Neutrophil (primary cell): ENCODE data around the gene ADAMTS2.

Experiments
- H3K27ac ChIP-seq: fragments of 200-600 bp; sonication (generic); 2 replicates; pipeline ENCODE4 v1.5.1; 2016; ENCODE audit warnings: mild to moderate bottlenecking, moderate library complexity
- H3K27me3 ChIP-seq: fragments of 200-600 bp; sonication (generic); 2 replicates; pipeline ENCODE4 v1.6.0; 2016; ENCODE audit warnings: mild to moderate bottlenecking
- H3K36me3 ChIP-seq: fragments of 200-600 bp; sonication (generic); 2 replicates; pipeline ENCODE4 v1.5.1; 2017
- H3K4me1 ChIP-seq, 2 experiments: fragments of 200-600 bp in 1 of 2; sonication (generic) in 1 of 2; 1 replicate in 1 of 2; 2 replicates in 1 of 2; pipeline versions ENCODE4 v1.5.1 to v1.6.1; 2013 to 2016; ENCODE audit warnings: low read depth in 1 of 2, low read length in 1 of 2, mild to moderate bottlenecking in 1 of 2, moderate library complexity in 1 of 2; ENCODE audit not compliant: control insufficient read depth in 1 of 2, insufficient read depth in 1 of 2
- H3K4me3 ChIP-seq, 2 experiments: fragments of 200-600 bp in 1 of 2; sonication (generic) in 1 of 2; 1 replicate in 1 of 2; 2 replicates in 1 of 2; pipeline ENCODE4 v1.5.1; 2013 to 2016; ENCODE audit warnings: low read depth in 1 of 2, low read length in 1 of 2, mild to moderate bottlenecking in 1 of 2, moderate library complexity in 1 of 2
- H3K9me3 ChIP-seq: fragments of 200-600 bp; sonication (generic); 2 replicates; pipeline ENCODE4 v1.5.1; 2016
- TF ChIP-seq, protein P1 (sequence below): fragments of 200-600 bp; sonication (generic); IDR thresholded peaks from 2 replicates; pipeline ENCODE4 v1.5.1; 2016; ENCODE audit warnings: antibody characterized with exemption

The ADAMTS2 gene

GRCh38 chr5:179241175-179241574, 104.1 kb downstream of the ADAMTS2 start:
- H3K4me3 ChIP-seq: no peak overlapping the region
- no peak overlapping the region for H3K27ac ChIP-seq
- no peaks in the 10 kb centered on the region for H3K4me1 ChIP-seq
- no peaks in the 10 kb centered on the region for H3K9me3 ChIP-seq
- H3K27me3 ChIP-seq: no peaks in the 10 kb centered on the region
- TF ChIP-seq, protein P1, sequence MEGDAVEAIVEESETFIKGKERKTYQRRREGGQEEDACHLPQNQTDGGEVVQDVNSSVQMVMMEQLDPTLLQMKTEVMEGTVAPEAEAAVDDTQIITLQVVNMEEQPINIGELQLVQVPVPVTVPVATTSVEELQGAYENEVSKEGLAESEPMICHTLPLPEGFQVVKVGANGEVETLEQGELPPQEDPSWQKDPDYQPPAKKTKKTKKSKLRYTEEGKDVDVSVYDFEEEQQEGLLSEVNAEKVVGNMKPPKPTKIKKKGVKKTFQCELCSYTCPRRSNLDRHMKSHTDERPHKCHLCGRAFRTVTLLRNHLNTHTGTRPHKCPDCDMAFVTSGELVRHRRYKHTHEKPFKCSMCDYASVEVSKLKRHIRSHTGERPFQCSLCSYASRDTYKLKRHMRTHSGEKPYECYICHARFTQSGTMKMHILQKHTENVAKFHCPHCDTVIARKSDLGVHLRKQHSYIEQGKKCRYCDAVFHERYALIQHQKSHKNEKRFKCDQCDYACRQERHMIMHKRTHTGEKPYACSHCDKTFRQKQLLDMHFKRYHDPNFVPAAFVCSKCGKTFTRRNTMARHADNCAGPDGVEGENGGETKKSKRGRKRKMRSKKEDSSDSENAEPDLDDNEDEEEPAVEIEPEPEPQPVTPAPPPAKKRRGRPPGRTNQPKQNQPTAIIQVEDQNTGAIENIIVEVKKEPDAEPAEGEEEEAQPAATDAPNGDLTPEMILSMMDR: no peak
- H3K36me3 ChIP-seq: no peaks in the 10 kb centered on the region

DNA sequence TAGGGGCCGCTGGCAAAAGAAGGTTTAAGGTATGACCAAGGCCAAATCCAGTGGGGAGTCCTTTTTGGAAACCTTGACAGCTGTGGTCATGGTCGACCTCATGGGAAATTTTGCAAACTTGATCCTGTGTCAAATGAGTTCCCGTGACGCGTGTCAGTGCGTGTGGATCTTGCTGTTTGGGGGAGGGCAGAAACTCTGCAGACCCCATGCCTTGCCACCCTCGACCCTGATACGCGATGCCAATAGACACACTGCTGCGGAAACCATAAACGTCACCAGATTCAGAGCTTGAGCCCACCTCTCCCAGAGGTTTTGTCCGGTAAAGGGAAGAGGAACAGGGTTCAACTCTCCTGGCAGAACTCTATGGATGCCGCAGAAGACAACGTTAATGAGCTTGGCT, 104.7 kb downstream of the ADAMTS2 start:
- no peaks in the 10 kb centered on the region for H3K27me3 ChIP-seq
- no peaks in the 10 kb centered on the region for H3K36me3 ChIP-seq
- no peak overlapping the region for H3K27ac ChIP-seq
- H3K4me1 ChIP-seq: no peaks in the 10 kb centered on the region
- no peaks in the 10 kb centered on the region for H3K9me3 ChIP-seq
- no peak overlapping the region for H3K4me3 ChIP-seq
- TF ChIP-seq, protein P1: no peak

- Histone ChIP-seq H3K27ac (no peak overlapping the region), H3K4me3 (no peak overlapping the region), H3K9me3 (no peaks in the 10 kb centered on the region), H3K36me3 (no peaks in the 10 kb centered on the region), H3K27me3 (no peaks in the 10 kb centered on the region), H3K4me1 (no peaks in the 10 kb centered on the region)
- TF ChIP-seq, protein P1: no peak
These were observed 105.8 kb downstream of the ADAMTS2 start for GRCh38 chr5:179239256-179240135.

- no peaks in the 10 kb centered on the region for H3K9me3 ChIP-seq
- H3K4me3 ChIP-seq: no peak overlapping the region
- no peak overlapping the region for H3K27ac ChIP-seq
- TF ChIP-seq, protein P1: no peak
- no peaks in the 10 kb centered on the region for H3K27me3 ChIP-seq
- no peaks in the 10 kb centered on the region for H3K36me3 ChIP-seq
- H3K4me1 ChIP-seq: no peaks in the 10 kb centered on the region
These were observed 106.7 kb downstream of the ADAMTS2 start for GRCh38 chr5:179238628-179238970.

GRCh38 chr5:179237770-179238627, 107.3 kb downstream of the ADAMTS2 start:
- H3K36me3 ChIP-seq: no peaks in the 10 kb centered on the region
- no peaks in the 10 kb centered on the region for H3K27me3 ChIP-seq
- H3K4me1 ChIP-seq: no peaks in the 10 kb centered on the region
- H3K27ac ChIP-seq: no peak overlapping the region
- H3K9me3 ChIP-seq: no peaks in the 10 kb centered on the region
- H3K4me3 ChIP-seq: no peak overlapping the region
- TF ChIP-seq, protein P1: no peak
